GM12878 (cell line): Measurements from ENCODE around the gene PLEKHM2. TPM values are rescaled to one million over a fixed set of nuclear protein-coding genes. Genes with fewer than 3 reads are reported as not detected.

Source experiments
- ATAC-seq: fragments of 200-7000 bp; cut with Tn5 transposase; 3 replicates; pipeline ENCODE4 v1.9.1; 2020; ENCODE audit warnings: mild to moderate bottlenecking, moderate library complexity
- BruUV-seq: library from RNA; stranded (reverse); fragments of 400-500 nt; replicated peaks from 2 replicates; lab custom pipeline; 2021; lab: Mats Ljungman, UMichigan
- CTCF ChIA-PET: fragments of 300-600 bp; sonication (Branson Sonifier 250); formaldehyde crosslinking; extraction: SDS; loops from one replicate; lab custom pipeline; 2021; ENCODE audit warnings: inconsistent platforms; lab: Yijun Ruan, JAX
- POLR2A ChIA-PET: fragments of 350-600 bp; formaldehyde crosslinking; extraction: SDS; loops from one replicate; lab custom pipeline; 2021; ENCODE audit warnings: inconsistent platforms; lab: Charles Lee
- RAD21 ChIA-PET: fragments of 300-600 bp; sonication (Branson Sonifier 250); formaldehyde crosslinking; loops from one replicate; lab custom pipeline; 2023; ENCODE audit warnings: antibody characterized with exemption; ENCODE audit not compliant: unreplicated experiment; lab: Charles Lee
- SMC1A ChIA-PET: fragments of 300-600 bp; sonication (Branson Sonifier 250); formaldehyde crosslinking; loops from one replicate; lab custom pipeline; 2023; ENCODE audit not compliant: unreplicated experiment, uncharacterized antibody; lab: Charles Lee
- DNase-seq: peaks from one replicate; pipeline ENCODE4 v3.0.0-alpha.2; 2011; ENCODE audit warnings: low read depth, low spot score
- FAIRE-seq: peaks from 3 replicates; lab custom pipeline; 2011; peaks lifted over from hg19 to GRCh38; lab: Jason Lieb, UNC
- H2AFZ ChIP-seq: 2 replicates; pipeline ENCODE4 v1.6.0; 2011; ENCODE audit warnings: low read depth, low read length, control low read depth; ENCODE audit not compliant: control insufficient read depth
- H3K27ac ChIP-seq: 2 replicates; pipeline ENCODE4 v1.5.1; 2011; ENCODE audit warnings: control low read depth; ENCODE audit not compliant: control insufficient read depth, insufficient read depth
- H3K27me3 ChIP-seq, 2 experiments: replicated peaks in 1 of 2; 2 replicates each; pipeline versions ENCODE4 v1.6.0 to v1.6.1; 2011; ENCODE audit warnings: low read length in 1 of 2; ENCODE audit not compliant: control insufficient read depth in 2 of 2, insufficient read depth in 2 of 2
- H3K36me3 ChIP-seq, 2 experiments: 2 replicates each; pipeline ENCODE4 v1.5.1; 2011; ENCODE audit warnings: low read length in 1 of 2; ENCODE audit not compliant: control insufficient read depth in 2 of 2, insufficient read depth in 2 of 2
- H3K4me1 ChIP-seq: 2 replicates; pipeline ENCODE4 v1.6.1; 2011; ENCODE audit warnings: mild to moderate bottlenecking, low read length, moderate library complexity, mixed read lengths; ENCODE audit not compliant: control insufficient read depth, insufficient read depth
- H3K4me2 ChIP-seq: 2 replicates; pipeline ENCODE4 v1.6.0; 2011; ENCODE audit warnings: control low read depth; ENCODE audit not compliant: control insufficient read depth, insufficient read depth
- H3K4me3 ChIP-seq: fragments of 200-600 bp; sonication (generic); 2 replicates; pipeline ENCODE4 v1.5.1; 2016
- H3K79me2 ChIP-seq: 2 replicates; pipeline ENCODE4 v1.6.0; 2011; ENCODE audit warnings: low read length; ENCODE audit not compliant: control insufficient read depth, insufficient read depth
- H3K9ac ChIP-seq: 2 replicates; pipeline ENCODE4 v1.8.0; 2011; ENCODE audit warnings: low read length, control low read depth, mixed read lengths; ENCODE audit not compliant: control insufficient read depth, insufficient read depth
- H3K9me3 ChIP-seq: replicated peaks from 3 replicates; pipeline ENCODE4 v1.5.1; 2011; ENCODE audit warnings: mild to moderate bottlenecking, low read length; ENCODE audit not compliant: control insufficient read depth, insufficient read depth
- H4K20me1 ChIP-seq: 2 replicates; pipeline ENCODE4 v1.6.0; 2011; ENCODE audit not compliant: control insufficient read depth, insufficient read depth
- ELK1 ChIP-seq: IDR thresholded peaks from 2 replicates; pipeline ENCODE4 v1.6.1; 2012; ENCODE audit warnings: low read depth, low read length, improper control_type of control experiment
- MLLT1 ChIP-seq: fragments of 450-650 bp; IDR thresholded peaks from 2 replicates; pipeline ENCODE4 v1.6.1; 2016; ENCODE audit warnings: mild to moderate bottlenecking
- NR2C1 ChIP-seq: fragments of 450-650 bp; IDR thresholded peaks from 2 replicates; pipeline ENCODE4 v1.6.1; 2017; ENCODE audit warnings: antibody characterized with exemption, mild to moderate bottlenecking, moderate library complexity
- WGBS: methylation state at CpG from one replicate; pipeline ENCODE4 v1.1.6; 2016; ENCODE audit warnings: low lambda C conversion rate; ENCODE audit not compliant: insufficient replicate concordance, insufficient coverage; ENCODE audit errors: missing lambda C conversion rate; 5-methylcytosine and 5-hydroxymethylcytosine counted together
- in situ Hi-C: fragments of 300-500 bp; cut with MboI; formaldehyde crosslinking; loops from 9 replicates; pipeline ENCODE4 v1.14.3; 2018; ENCODE audit warnings: mixed read lengths
- intact Hi-C: fragments of 100-400 bp; cut with micrococcal nuclease; formaldehyde crosslinking; loops from one replicate; pipeline ENCODE4 v1.14.2; 2022; ENCODE audit not compliant: unreplicated experiment
- polyA plus RNA-seq, 11 experiments: library from polyadenylated mRNA; depleted of rRNA in 4 of 11; unstranded in 6 of 11; stranded (reverse) in 5 of 11; fragments of >200 nt; fragmentation: Nextera tagmentation in 4 of 11; fragmentation: Illumina TruSeq in 1 of 11; extraction: Ambion mirVana in 4 of 11; extraction: Trizol in 1 of 11; gene quantifications; 1 replicate in 1 of 11; 2 replicates in 10 of 11; pipeline versions ENCODE4 v1.2.1 to v1.2.3, GENCODE V29; 2011 to 2016; ENCODE audit warnings: inconsistent platforms in 2 of 11, missing spikeins in 2 of 11, low read depth in 1 of 11
- total RNA-seq, 4 experiments: library from RNA; depleted of rRNA in 3 of 4; stranded (reverse); fragments of >200 nt in 3 of 4; fragmentation: Illumina TruSeq in 1 of 4; extraction: Trizol in 1 of 4; gene quantifications; 2 replicates each; pipeline versions ENCODE4 v1.2.1 to v1.2.3, GENCODE V29; 2013 to 2021

Gene PLEKHM2
- total and polyA plus RNA-seq, 10 of the 15 experiments (the other 5 are each of a cell fraction or from before 2014, with no cell fraction given) = 0.37 to 55.2 (median 19.3) TPM

GRCh38 chr1:15775706-15776105, 91.6 kb downstream of the PLEKHM2 start:
- no peaks in the 10 kb centered on the region for H3K4me1 ChIP-seq
- H3K79me2 ChIP-seq = no peaks in the 10 kb centered on the region
- RAD21 ChIA-PET = interaction anchor here (1.4 kb wide), 1 partner anchor 16 kb away, joined by 4 read pairs; no protein-coding TSS in a partner anchor
- in situ Hi-C loops (no loop called here), intact Hi-C loops (no loop called here)
- 5% methylated on average over 2 of the region's 2 CpGs for WGBS
- BruUV-seq = no TSS peak
- POLR2A ChIA-PET = interaction anchor here (0.6 kb wide), 1 partner anchor 344 kb away, joined by 3 read pairs; no protein-coding TSS in a partner anchor
- H2AFZ ChIP-seq = no peak overlapping the region
- no peak for TF ChIP-seq ELK1
- TF ChIP-seq MLLT1 = no peak
- TF ChIP-seq NR2C1 = no peak
- H3K9ac ChIP-seq = no peak overlapping the region
- no peaks in the 10 kb centered on the region for H3K9me3 ChIP-seq
- no peak for ATAC-seq
- no peak for DNase-seq
- H3K27me3 ChIP-seq = no peaks in the 10 kb centered on the region
- CTCF ChIA-PET = interaction anchor here (1.4 kb wide), 1 partner anchor 11 kb away, joined by 3 read pairs; no protein-coding TSS in a partner anchor
- H4K20me1 ChIP-seq = no peaks in the 10 kb centered on the region
- no peaks in the 10 kb centered on the region for H3K36me3 ChIP-seq
- no peak overlapping the region for H3K4me3 ChIP-seq
- no peak for FAIRE-seq
- no peak overlapping the region for H3K4me2 ChIP-seq
- no peak overlapping the region for H3K27ac ChIP-seq
- SMC1A ChIA-PET = no interaction called here
